GM19328 (cell line): ENCODE measurements around the gene DUS1L.

Source experiments
- ATAC-seq: cut with Tn5 transposase; IDR thresholded peaks from one replicate; pipeline ENCODE4 v1.9.1; 2021; ENCODE audit warnings: mild to moderate bottlenecking, moderate library complexity; ENCODE audit not compliant: unreplicated experiment

The DUS1L gene

GRCh38 chr17:82016061-82016874, 49.3 kb downstream of the DUS1L start:
- no peak for ATAC-seq

DNA sequence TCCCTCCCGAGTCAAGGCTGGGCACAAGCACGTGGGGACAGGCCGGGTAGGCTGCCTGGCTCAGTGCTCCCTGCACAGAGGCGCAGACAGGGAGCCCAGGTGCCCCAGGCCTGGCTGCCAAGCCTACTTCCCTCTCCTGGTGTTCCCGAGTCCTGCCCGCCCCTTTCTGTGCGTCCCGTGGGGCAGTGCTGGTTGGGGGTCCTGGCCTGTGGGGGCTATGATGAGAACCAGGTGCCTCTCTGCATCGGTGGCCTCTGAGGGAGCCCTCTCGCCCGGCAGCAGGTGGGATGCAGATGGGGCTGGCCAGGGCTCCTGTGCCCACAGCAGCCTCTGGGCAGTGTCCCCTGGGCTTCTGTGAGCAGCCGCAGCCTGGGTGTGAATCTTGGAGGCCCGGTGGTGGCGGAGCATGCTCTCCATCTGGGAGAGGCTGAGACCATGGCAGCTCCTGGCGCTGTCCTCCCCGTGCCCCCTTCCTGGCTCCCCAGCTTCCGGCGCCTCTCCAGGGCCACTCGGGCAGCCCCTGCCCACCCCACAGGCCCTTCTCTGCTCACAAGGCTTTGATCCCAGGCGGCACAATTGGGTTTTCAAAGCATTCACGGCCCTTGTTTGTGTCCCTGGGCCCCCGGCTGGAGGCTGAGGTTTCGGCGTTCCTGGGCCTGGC, 50.2 kb downstream of the DUS1L start:
- ATAC-seq, result no peak

- no peak for ATAC-seq
These were observed 50.7 kb downstream of the DUS1L start for GRCh38 chr17:82014971-82015310.

DNA sequence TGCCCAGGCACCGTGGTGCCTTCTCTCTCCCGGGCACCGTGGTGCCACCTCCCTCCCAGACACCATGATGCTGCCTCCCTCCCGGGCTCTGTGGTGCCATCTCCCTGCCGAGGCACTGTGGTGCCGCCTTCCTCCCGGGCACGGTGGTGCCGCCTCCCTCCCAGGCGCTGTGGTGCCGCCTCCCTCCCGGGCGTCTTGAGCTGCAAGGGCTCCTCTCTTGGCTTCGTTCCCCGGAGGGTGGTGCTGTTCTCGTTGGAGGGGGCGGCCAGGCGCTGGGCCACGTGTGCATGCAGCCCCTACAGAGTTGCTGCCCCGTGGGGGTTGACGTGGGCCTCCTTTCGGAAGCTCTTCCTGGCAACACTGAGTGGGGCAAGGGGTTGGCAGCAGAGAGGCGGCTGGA, 51.2 kb downstream of the DUS1L start:
- ATAC-seq, result no peak

- no peak for ATAC-seq
These were observed 51.8 kb downstream of the DUS1L start for GRCh38 chr17:82013772-82014321.

GRCh38 chr17:82013341-82013740, 52.3 kb downstream of the DUS1L start:
- no peak for ATAC-seq

GRCh38 chr17:82012640-82013295, 52.8 kb downstream of the DUS1L start:
- ATAC-seq, result no peak

GRCh38 chr17:82012261-82012639, 53.4 kb downstream of the DUS1L start:
- ATAC-seq, result no peak

DNA sequence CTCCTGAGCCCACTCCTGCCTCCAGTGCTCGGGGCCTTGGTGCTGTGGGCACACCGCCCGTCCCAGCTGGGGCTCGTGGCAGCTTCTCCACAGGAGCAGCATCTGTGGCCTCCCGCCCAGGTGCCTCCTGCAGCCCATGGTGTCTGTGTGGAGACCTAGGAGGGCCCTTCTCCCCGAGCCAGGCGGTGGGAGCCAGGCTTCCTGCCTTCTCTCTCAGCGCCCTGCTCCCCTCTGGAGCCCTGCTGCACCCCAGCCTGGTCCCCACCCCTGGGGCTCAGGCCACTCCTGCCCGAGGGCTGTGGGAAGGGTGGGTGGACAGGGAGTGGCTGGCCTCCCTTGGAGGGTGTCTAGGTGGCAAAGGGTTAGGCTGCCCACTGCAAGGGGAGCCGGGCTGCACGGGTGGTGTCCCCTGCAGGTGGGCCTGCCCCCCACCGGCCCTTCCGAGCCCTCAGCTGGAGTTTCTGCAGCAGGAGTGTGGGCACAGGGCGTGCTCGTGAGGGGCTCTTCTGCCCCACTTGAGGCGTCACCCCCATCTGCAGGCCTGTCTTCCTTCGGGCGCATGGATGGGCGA, 53.9 kb downstream of the DUS1L start:
- no peak for ATAC-seq

- no peak for ATAC-seq
These were observed 54.8 kb downstream of the DUS1L start for GRCh38 chr17:82010575-82011525.

- no peak for ATAC-seq
These were observed 56.2 kb downstream of the DUS1L start for GRCh38 chr17:82009413-82009812.

DNA sequence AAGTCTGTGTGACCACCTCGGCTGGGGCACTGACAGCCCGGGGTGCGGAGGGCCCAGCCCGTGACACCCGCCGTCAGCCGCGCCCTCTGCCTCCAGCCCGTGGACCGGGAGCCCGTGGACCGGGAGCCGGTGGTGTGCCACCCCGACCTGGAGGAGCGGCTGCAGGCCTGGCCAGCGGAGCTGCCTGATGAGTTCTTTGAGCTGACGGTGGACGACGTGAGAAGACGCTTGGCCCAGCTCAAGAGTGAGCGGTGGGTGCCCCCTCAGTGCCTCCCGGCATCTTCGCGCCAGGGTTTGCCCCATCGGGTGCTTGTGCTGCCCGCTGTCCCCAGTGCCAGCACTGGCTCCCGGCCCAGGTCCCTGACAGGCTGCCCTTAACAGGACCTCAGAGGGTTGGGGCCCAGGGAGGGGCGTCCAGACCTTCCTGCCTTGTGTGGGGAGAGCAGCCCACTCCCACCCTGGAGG, 56.6 kb downstream of the DUS1L start:
- no peak for ATAC-seq

- no peak for ATAC-seq
These were observed 57.2 kb downstream of the DUS1L start for GRCh38 chr17:82008258-82008940.
